ENCODE measurements around the gene CFD.
"Not testable (repeated sequence)": the region's sequence is repeated elsewhere in the genome, so short reads cannot be mapped to it uniquely, and the experiment has no call there.

The CFD gene

DNA sequence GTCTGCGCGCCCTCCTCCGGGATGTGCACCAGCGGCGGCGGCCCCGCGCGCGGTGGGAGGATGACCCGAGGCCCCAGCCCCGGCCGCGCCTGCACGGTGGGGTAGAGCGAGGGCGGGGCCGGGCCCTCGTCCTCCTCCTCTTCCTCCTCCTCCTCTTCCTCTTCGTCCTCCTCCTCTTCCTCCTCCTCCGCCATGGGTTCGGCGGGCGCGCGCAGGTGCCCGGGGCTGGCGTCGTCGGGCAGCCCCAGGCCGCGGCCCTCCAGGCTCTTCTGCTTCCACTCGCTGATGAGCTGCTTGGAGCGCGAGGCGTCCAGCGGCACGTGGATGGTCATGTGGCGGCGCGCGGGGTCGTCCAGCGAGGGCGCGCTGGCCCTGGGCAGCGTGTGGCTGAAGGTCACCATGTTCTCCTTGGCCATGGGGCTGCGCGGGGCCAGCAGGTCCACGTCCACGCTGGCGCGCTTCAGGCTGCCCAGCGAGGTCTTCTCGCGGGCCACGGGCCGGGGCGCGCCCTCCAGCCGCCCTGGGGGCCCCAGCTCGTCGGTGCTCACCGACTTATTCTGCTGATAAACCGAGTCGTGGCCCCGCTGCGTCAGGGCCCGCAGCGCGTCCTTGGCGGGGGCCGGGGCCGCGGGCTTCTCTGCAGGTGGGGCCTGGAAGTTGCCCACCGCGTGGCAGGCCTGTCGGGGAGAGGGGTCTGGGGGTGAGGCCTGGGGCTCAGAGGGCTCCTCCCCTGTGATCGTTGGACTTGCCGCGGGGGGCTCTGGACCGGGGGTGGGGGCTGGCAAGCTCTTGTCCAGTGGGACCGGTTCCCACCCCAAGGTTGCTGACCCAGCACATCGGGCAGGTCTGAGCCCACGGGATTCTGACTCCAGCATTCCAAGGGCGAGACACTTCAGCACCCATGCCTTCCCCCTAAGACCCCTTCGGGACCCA, 46.0 kb upstream of the CFD start:
- no peak for TF ChIP-seq CTCF (IDR thresholded peaks at IDR 0.05; ENCODE audit: borderline replicate concordance, insufficient read depth, low read depth, low read length)
- no peak overlapping the region for H3K4me3 ChIP-seq (ENCODE audit: low read depth, low read length)

DNA sequence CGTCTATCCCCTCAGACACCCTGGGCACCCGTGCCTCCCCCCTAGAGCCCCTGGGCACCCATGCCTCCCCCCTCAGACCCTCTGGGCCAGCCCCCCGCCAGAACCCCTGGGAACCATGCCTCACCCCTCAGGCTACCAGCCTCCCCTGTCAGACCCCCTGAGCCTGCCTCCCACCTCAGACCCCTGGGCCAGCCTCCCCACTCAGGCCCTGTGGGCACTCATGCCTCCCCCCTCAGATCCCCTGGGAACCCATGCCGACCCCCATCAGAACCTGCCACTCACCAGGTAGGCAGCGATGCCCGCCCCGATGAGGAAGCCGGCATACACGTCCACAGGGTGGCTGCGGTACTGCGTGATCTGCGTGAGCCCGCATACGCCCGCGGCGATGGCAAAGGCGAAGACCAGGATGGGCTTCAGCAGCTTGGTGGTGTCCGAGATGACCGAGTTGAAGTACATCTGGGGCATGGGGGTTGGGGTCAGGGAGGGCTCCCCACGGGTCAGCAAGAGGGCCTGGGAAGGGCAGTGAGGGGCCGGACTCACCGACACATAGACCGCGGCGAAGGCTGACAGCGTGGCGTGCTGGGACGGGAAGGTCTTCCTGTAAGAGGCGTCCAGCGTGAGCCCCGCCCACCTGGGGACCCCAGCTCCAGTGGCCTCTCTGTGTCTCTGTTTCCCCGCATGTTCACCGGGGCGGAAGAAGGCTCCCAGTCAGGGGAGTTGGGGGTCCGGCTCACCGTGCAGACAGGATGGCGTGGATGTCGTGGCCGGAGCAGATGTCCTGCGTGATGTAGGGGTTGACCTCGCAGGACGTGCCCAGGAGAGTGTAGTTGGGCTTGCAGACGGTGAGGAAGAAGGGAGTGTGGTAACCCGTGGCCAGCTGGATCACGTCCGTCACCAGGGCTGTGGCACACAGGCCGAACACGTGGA, 45.0 kb upstream of the CFD start:
- no peak for TF ChIP-seq CTCF (IDR thresholded peaks at IDR 0.05; ENCODE audit: borderline replicate concordance, insufficient read depth, low read depth, low read length)
- H3K4me3 ChIP-seq (ENCODE audit: low read depth, low read length), result no peak overlapping the region

GRCh38 chr19:815079-815774, 44.2 kb upstream of the CFD start:
- H3K4me3 ChIP-seq (ENCODE audit: low read depth, low read length), result no peak overlapping the region
- no peak for TF ChIP-seq CTCF (IDR thresholded peaks at IDR 0.05; ENCODE audit: borderline replicate concordance, insufficient read depth, low read depth, low read length)

DNA sequence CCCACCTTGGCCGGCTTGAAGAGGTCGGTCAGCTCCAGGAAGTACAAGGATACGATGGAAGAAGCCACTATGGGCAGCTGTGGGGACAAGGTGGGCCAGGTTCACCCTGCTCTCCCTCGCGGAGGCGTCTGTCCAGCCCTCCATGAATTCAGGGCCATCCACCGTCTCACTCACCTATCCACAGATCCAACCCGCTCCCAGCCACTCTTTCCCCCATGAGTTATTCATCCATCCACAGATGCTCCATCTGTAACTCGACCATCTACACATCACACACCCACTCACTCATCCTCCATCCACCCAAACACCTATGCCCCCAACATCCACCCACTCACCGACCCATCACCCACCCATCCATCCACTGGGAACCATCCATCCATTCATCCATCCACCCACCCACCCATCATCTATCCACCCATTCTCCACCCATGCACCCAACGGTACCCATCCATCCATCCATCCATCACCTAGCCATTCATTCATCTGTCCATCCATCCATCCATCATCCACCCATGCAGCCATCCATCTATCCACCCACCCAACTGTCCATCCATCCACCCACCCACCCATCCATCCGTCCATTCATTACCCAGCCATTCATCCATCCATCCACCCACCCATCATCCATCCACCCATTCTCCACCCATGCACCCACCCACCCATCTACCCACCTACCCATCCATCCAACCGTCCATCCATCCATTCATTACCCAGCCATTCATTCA, 43.5 kb upstream of the CFD start:
- no peak overlapping the region for H3K4me3 ChIP-seq (ENCODE audit: low read depth, low read length)
- TF ChIP-seq CTCF (IDR thresholded peaks at IDR 0.05; ENCODE audit: borderline replicate concordance, insufficient read depth, low read depth, low read length), result no peak

GRCh38 chr19:816500-816857, 43.0 kb upstream of the CFD start:
- no peak for TF ChIP-seq CTCF (IDR thresholded peaks at IDR 0.05; ENCODE audit: borderline replicate concordance, insufficient read depth, low read depth, low read length)
- no peak overlapping the region for H3K4me3 ChIP-seq (ENCODE audit: low read depth, low read length)

GRCh38 chr19:820212-820611, 39.3 kb upstream of the CFD start:
- not testable (repeated sequence) for H3K4me3 ChIP-seq (ENCODE audit: low read depth, low read length)
